A673 (cell line): ENCODE measurements around the gene ATG2B. TPM values are rescaled to one million over a fixed set of nuclear protein-coding genes. Genes with fewer than 3 reads are reported as not detected.

Experiments
- BruUV-seq: library from RNA; stranded (reverse); fragments of 400-500 nt; replicated peaks from 2 replicates; lab custom pipeline; 2021; lab: Mats Ljungman, UMichigan
- CTCF ChIA-PET: fragments of 300-600 bp; sonication (Branson Sonifier 250); formaldehyde crosslinking; loops from one replicate; lab custom pipeline; 2022; ENCODE audit warnings: antibody characterized with exemption; lab: Charles Lee
- POLR2A ChIA-PET: fragments of 300-600 bp; sonication (Branson Sonifier 250); formaldehyde crosslinking; loops from one replicate; lab custom pipeline; 2022; ENCODE audit warnings: antibody characterized with exemption; ENCODE audit not compliant: low non-redundant PET; lab: Charles Lee
- DNase-seq: peaks from one replicate; pipeline ENCODE4 v3.0.0-alpha.2; 2015; ENCODE audit warnings: low spot score
- H3K27ac ChIP-seq: fragments of 200-600 bp; sonication (generic); 2 replicates; pipeline ENCODE4 v1.5.1; 2016; ENCODE audit warnings: mixed run types, low read depth, mild to moderate bottlenecking, mixed read lengths, antibody characterized with exemption, low read length; ENCODE audit not compliant: poor library complexity, severe bottlenecking
- H3K27me3 ChIP-seq: fragments of 200-600 bp; sonication (generic); replicated peaks from 2 replicates; pipeline ENCODE4 v1.6.1; 2017; ENCODE audit warnings: mixed run types, low read depth, mild to moderate bottlenecking, mixed read lengths, antibody characterized with exemption, low read length; ENCODE audit not compliant: insufficient read depth, poor library complexity
- H3K36me3 ChIP-seq: fragments of 200-600 bp; sonication (generic); 2 replicates; pipeline ENCODE4 v1.6.1; 2016; ENCODE audit warnings: mixed run types, mild to moderate bottlenecking, mixed read lengths, antibody characterized with exemption, low read length; ENCODE audit not compliant: insufficient read depth, poor library complexity, severe bottlenecking
- H3K4me1 ChIP-seq: fragments of 200-600 bp; sonication (generic); 2 replicates; pipeline ENCODE4 v1.6.1; 2017; ENCODE audit warnings: mixed run types, mild to moderate bottlenecking, mixed read lengths, antibody characterized with exemption, low read length; ENCODE audit not compliant: insufficient read depth, poor library complexity, severe bottlenecking
- H3K4me3 ChIP-seq: fragments of 200-600 bp; sonication (generic); 2 replicates; pipeline ENCODE4 v1.5.1; 2016; ENCODE audit warnings: low read depth, mixed run types, mild to moderate bottlenecking, mixed read lengths, low read length; ENCODE audit not compliant: poor library complexity, severe bottlenecking
- H3K9me3 ChIP-seq: fragments of 200-600 bp; sonication (generic); 2 replicates; pipeline ENCODE4 v1.6.1; 2016; ENCODE audit warnings: mixed run types, low read depth, mild to moderate bottlenecking, mixed read lengths, antibody characterized with exemption, low read length; ENCODE audit not compliant: poor library complexity, severe bottlenecking
- CTCF ChIP-seq: fragments of 300-800, 200-600 bp; sonication (generic); conservative IDR thresholded peaks from 2 replicates; pipeline ENCODE4 v1.5.1; 2017; ENCODE audit warnings: low read depth, mild to moderate bottlenecking, antibody characterized with exemption, low read length, moderate library complexity, mixed read lengths
- EZH2 ChIP-seq: fragments of 200-600 bp; sonication (generic); IDR thresholded peaks from 2 replicates; pipeline ENCODE4 v1.6.1; 2017; ENCODE audit warnings: borderline replicate concordance, low read depth, mild to moderate bottlenecking, mixed read lengths, antibody characterized with exemption, low read length; ENCODE audit not compliant: poor library complexity, severe bottlenecking
- intact Hi-C: fragments of 100-400 bp; cut with micrococcal nuclease; formaldehyde crosslinking; loops from one replicate; pipeline ENCODE4 v1.10.0; 2022; ENCODE audit not compliant: unreplicated experiment
- total RNA-seq: library from RNA; stranded (reverse); gene quantifications from 2 replicates; pipeline ENCODE4 v1.2.3, GENCODE V29; 2021

ATG2B gene
- total RNA-seq, 1 experiment from 2014 or later: 22.7 TPM

GRCh38 chr14:96257056-96257455 is 106.1 kb downstream of the ATG2B start:
- intact Hi-C loops: no loop called here
- H3K4me3 ChIP-seq: no peak overlapping the region
- DNase-seq: no peak
- peaks cover 8% of the 10 kb centered on the region for H3K27me3 ChIP-seq
- CTCF ChIA-PET: no interaction called here
- no TSS peak for BruUV-seq
- no peak for TF ChIP-seq EZH2
- no peak for TF ChIP-seq CTCF
- H3K4me1 ChIP-seq: no peaks in the 10 kb centered on the region
- no peaks in the 10 kb centered on the region for H3K36me3 ChIP-seq
- no peaks in the 10 kb centered on the region for H3K9me3 ChIP-seq
- H3K27ac ChIP-seq: no peak overlapping the region
- POLR2A ChIA-PET: no interaction called here

GRCh38 chr14:96256407-96256806 is 106.7 kb downstream of the ATG2B start:
- DNase-seq: no peak
- BruUV-seq: no TSS peak
- H3K9me3 ChIP-seq: no peaks in the 10 kb centered on the region
- intact Hi-C loops: no loop called here
- ChIA-PET POLR2A (no interaction called here), CTCF (no interaction called here)
- H3K36me3 ChIP-seq: no peaks in the 10 kb centered on the region
- H3K4me1 ChIP-seq: no peaks in the 10 kb centered on the region
- TF ChIP-seq EZH2: no peak
- TF ChIP-seq CTCF: no peak
- peaks cover 8% of the 10 kb centered on the region for H3K27me3 ChIP-seq
- H3K27ac ChIP-seq: no peak overlapping the region
- no peak overlapping the region for H3K4me3 ChIP-seq

GRCh38 chr14:96255501-96256366 is 107.4 kb downstream of the ATG2B start, which contains the start of gene BDKRB1:
TSS of gene BDKRB1 (plus strand) at chr14:96256210. CDS start at chr14:96263683, 7,473 bp downstream.
- ChIA-PET POLR2A (no interaction called here), CTCF (no interaction called here)
- Histone ChIP-seq H3K27ac (no peak within 1 kb of the TSS), H3K36me3 (no peaks in the 10 kb centered on the region), H3K9me3 (no peaks in the 10 kb centered on the region), H3K4me3 (no peak within 1 kb of the TSS), H3K27me3 (peaks cover 8% of the 10 kb centered on the region), H3K4me1 (no peaks in the 10 kb centered on the region)
- TF ChIP-seq EZH2 (no peak), CTCF (no peak)
- intact Hi-C loops: no loop called here
- no TSS peak for BruUV-seq
- DNase-seq: no peak
